DMS53 treated with DMSO at 0.1 percent for 48 hours (cell line): ENCODE data around the gene NUAK2.

ENCODE experiments used
- DNase-seq: peaks from one replicate; lab custom pipeline; 2025; ENCODE audit not compliant: unreplicated experiment; lab: John Stamatoyannopoulos, UW

NUAK2 gene

DNA sequence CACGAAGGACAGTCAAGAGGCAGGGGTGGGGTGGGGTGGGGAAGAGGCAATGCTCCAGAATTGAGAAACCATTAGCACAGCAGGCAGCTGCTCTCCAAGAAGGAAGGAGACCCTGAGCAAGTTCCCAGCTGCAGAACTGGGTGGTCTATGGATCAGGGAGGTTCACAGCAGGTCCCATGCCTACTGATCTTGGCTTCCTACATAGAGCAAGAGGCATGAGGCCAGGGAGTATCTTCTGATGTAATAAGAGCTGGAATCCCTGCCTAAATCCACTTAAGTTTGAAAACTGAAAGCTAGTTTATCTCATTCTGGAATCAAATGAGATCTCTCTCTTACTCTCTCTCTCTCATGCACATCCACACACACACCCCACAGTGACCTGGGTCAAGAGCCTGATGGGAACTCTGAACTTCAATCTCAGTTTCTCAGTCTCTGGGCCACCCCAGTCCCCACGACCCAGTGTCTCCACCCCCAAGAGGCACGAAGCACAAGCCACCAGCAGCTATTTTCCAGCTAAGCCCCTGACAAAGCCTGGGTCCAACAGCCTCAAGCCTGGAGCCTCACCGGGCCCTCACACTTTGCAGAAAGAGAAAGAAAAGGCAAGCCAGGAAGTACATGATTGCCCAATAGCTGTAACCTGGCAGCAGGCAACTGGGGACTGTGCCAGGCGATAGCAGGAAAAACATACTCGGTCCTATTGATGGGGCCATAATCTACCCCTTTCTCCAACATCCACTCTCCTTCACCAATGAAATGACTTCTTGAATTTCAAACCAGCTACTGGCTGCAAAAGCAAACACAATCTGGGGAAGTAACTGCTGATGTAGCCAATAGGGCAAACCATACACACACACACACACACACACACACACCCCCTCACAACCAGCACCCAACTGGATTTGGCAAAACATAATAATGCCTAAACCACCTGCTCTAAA is 2.2 kb downstream of the NUAK2 start:
- DNase-seq: peak; percentile 94

DNA sequence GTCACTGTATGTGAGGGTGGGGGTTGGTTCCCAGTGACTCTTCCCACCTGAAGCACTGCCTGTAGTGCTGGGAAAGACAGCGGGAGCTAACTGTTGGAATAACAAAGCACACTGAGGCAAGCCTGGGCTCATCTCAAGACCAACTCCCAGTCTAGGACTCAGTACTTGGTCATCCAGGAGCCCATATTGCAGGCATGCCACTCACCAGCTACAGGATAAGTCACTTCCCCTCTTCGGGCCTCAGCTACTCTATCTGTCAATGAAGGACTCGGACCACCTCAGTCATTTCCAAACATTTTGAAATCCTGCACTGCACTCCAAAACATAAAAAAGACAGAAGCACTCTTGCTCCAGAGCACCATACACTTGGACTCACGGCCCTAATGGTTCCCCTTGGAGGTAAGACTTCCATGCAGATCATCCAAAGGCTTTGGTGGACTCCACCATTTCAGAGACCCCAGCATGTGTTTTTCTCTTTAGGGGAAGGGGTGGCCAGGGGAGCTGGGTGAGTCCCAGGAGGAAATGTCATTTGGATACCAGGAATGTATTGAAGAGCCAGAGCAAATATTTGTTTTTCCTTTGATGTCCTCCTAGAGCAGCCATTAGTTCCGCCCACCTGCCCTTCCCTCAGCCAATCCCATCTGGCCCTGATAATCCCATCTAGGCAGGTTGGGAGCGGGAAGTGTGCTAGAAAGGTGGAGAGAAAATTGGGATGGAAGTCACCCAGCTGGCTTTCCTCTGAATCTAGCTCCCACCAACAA is 3.1 kb downstream of the NUAK2 start:
- DNase-seq: peak; percentile 98

DNA sequence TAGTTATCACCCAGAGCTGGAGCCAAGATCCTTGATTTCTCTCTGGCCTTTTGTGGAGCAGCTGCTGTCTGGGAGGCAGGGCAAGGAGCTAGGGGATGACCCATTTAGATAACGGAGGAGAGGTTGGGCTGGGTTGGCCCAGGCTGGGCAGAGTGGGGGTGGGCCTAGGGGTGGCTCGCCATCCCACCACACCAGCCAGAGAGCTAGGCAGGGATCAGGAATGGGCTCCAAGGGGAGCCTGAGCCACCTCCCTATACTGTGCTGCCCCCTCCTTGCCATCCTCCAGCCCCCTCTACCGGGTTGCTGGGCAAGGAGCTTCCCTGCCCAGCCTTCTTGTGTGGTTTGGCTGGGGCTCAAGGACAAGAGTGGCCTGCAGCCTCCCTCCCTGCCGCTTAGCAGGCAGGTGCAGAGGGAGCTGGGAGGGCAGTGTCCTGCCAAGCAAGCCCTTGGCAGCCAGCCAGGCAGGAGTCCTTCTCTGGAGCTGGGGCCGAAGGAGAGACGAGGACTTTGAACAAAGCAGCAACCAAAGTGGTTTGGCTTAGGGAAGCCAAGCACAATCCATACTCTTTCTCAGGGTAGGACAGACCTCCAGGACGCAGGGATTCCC is 4.1 kb downstream of the NUAK2 start:
- peak; percentile 98 for DNase-seq

DNA sequence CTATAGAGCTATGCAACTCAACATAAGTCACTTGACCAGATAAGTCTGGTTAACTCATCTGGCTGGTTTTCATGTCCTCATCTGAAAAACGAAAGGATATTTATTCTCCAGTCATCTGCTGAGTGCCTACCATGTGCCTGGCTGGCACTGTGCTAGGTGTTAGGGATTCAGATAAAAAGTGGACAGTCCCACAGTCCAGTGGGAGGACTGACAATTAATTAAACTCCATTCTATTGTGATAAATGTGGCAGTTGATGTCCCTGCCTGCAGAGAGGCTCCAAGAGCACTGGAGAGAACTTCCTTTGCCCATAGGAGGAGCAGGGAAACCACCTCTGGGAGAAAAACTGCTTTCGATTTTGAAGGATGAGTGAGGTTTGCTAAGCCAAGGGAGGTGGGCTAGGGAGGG is 5.4 kb downstream of the NUAK2 start:
- DNase-seq: peak; percentile 43

DNA sequence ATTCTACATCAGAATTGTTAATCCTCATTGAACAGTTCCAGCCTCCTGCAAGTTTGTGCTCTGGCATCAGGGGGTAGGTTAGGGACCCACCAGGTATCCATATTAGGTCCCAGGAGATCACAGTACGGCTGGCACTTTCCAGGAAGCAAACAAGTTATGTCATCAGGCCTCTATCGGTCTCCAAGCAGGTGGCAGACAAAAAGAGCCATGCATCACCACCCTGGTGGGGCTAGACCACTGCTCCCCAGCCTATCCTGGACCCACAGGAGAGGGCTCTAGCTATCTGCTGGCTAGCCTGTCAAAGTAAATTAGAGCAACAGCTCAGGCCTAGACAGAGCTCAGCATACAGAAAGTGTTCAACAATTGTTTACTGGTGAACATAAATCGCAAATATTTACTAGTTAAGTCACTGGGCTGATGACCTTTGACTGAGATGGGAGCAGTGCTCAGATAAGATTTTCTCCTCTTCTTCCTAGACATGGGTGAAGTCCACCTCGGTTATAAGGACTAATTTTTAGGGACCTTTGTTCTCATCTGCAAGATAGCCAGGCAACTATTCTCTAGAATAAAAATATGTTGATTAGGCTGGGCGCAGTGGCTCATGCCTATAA is 6.4 kb downstream of the NUAK2 start:
- DNase-seq: peak; percentile 19

DNA sequence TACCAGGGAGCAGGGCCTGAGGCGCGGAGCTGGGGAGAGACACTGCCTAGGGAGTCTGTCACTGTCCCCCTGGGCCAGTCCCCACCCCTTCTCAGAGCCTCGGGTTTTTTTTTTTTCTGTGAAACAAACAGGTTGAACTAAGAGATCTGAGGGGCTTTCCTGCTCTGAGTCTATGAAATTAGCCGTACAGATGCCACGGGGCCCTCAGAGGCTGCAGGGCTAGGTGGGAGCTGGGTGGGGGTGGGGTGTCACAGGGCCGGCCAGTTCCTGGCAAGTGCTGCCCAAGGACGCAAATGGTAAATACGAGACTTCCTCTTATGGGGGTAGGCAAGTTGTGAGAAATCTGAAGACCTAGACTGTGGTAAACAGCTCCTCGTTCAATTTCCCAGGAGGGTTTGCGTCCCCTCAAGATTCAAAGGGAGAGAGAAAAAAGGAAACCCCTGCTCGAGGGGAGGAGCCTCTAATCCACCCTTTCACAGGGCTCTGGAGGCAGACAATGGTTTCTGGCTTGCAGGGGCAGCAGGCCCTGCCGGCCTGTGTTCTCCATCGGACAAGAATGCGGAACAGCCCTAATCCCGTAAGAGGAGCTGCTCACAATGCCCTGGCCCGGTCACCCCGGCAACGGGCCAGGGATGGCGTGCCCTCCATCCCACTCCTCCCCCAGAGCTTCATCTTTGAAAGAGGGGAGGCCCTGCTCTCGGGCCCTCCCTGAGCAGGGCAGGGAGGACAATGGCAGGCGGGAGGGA is 7.8 kb downstream of the NUAK2 start:
- no peak for DNase-seq

DNA sequence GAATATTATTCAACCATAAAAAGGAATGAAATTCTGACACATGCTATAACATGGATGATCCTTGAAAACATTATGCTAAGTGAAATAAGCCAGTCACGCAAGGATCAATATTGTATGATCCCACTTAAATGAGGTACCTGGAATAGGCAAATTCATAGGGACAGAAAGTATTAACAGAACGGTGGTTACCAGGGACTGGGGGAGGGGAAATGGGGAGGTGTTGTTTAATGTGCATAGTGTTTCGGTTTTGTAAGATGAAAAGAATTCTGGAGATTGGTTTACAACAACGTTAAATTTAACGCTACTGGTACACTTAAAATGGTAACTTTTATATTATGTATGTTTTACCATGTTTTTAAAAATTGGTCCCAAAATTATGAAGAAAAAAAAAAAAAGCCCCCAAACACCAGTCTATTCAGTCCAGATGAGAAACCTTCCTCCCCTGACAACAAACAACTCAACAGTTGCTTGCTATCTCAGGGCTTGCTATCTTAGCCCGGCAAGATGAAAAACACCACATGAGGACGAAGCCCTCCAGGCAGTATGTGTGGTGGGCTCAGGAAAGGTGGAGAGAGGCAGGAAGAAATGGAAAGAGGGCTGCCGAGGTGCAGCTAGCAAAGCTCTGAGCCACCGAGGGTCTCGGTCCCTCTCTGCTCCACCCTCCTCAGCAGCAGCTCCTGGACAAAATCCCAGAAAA is 8.5 kb downstream of the NUAK2 start:
- no peak for DNase-seq

DNA sequence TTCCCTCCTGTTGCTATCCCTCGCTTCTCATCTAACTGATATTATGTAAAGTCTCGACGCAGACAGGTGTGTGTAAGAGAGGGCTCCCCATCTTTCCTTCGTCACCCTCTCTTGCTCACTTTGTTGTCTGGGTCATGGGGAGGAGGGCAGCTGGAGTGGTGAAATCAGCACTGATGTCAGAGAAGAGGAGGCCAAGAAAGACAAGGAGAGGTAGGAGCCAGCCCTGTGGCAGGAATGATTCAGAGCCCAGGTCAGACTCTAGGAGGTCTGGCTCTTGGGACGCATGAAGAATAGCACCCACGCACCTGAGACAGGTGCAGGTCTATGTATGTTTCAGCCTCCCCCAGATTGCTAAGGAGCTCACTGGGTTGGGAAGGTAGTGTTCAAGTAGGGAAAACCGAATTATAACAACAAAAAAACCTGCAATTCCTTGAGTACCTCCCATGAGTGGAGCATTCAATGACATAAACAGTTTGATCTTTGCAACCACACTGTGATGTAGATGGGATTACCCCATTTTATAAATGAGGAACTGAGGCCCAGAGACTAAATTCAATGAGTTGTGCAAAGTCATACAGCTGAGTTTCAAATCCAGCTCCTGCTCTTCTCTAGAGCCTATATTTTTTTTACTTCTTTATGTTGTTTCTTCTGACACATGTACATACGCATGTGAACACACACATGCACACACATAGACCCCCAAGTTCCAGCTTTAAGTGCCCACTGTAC is 10.4 kb downstream of the NUAK2 start:
- DNase-seq: no peak

DNA sequence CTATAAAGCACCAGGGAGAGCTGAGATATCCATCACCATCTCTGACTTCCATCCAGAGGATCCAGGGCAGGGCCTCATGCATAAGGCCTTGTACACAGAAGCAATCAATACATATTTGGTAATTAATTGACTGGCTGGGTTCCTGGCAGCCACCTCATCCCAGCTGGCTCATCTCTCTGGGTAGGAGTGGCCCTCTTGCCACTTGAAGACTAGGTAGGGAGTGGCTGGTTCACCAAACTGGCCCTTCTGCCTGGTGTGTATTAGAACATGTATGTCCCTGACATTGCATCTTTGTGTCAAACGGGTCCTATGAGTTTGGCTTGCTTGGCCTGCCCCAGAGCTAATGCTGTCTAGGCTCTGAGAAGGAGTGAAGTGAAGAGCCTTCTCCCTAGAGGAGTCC is 11.8 kb downstream of the NUAK2 start:
- no peak for DNase-seq

DNA sequence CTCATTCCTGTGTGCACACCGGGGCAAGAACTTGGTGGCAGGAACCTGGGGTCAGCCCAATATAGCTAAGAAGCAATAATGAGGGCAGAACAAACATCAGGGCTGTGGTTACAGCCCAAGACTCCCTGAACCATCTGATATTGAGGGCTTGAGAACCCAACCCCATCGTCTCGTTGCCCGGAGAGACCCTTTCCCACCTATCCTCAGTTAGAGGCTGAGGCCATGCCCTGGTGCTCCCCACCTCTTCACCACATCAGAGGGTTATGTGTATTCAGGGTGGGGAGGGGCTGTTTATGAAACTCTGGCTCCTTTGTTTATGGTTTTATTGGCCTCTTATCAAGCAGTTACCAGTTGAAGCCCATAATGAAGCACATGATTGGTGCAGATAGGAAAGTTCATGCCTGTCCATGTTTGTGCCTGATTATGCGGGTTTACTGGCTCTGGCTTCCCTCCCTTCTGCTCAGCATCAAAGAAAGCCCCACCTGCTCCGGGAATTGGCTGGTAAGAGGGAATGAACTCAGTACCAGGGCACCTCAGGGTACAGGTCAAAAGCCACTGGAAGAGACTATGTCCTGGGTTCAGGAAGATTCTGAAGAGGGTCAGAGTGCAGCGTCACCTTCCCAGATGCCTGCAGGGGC is 14.5 kb downstream of the NUAK2 start:
- no peak for DNase-seq

DNA sequence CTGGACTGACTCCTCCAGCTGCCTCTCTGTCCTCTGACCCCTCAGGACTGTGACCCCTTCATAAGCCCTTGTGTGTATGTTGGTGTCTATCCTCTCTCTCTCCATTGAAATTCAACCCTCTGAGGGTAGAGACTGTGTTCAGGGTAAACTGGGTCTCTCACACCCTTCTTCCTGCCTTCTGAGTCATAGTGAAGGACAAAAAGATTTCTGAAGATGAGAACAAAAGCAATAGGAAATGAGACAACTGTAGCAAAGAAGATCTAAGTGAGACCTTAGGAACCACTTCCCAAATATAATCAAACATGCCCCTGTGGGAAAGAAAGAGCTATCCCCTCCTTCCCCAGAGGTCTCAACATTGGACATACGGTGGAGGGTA is 16.9 kb downstream of the NUAK2 start:
- DNase-seq: no peak

DNA sequence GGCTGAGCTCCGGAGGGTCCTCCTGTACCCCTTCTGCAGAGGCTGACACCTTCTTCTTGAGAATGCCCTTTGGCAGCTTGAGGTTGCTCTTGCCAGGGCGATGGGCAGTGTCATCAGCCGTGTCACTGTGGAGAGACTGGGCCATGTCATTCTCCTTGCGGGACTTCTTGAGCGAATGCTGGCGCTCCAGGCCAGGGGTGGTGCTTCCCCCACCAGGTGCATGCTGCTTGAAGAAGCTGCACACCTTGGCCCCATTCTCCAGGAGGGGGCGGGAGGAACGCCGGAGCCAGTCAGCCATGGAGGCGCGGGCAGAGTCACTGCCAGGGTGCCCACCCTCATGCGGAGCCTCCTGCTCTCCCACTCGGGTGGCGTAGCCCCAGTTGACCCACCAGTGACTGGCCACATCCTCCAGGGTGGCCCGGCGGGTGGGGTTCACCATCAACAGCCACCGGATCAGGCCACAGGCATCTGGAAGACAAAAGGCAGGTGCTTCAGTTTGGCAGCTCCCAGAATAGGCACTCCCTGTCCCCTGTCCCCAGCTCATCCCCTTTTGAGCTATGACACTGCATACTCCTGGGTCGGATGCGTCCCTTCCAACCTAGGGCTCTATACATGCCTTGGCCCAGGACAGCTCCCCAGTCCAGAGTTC is 17.4 kb downstream of the NUAK2 start:
- no peak for DNase-seq

DNA sequence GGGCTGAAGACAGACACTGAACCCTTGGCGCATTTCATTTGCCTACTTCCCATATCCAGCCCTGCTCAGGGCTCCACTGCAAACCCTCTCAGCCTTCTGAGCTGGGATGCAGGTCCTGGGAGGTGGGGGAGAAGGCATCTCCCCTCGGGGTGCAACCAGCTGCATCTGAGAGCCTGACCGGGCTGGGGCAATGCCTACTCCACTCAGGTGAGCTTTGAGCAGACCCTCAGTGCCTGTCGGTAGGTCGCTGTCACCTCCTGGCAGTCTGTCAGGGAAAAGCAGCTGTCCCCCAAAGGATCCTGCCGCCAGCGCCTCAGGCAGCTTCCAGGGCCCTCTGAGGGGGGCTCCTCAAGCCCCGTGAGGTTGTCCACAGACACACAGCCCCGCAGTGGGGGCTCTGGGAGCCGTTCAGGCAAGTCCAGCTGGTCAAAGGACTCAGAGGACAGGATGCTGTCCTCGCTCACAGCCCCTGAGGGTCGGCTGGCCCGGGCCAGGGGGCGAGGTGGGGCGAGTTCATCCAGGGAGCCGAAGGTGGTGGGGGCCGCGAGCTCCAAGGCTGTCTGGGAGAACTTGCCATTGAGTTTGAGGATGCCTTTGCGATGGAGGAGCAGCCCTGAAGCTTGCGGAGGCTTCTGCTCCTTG is 18.2 kb downstream of the NUAK2 start:
- DNase-seq: no peak

DNA sequence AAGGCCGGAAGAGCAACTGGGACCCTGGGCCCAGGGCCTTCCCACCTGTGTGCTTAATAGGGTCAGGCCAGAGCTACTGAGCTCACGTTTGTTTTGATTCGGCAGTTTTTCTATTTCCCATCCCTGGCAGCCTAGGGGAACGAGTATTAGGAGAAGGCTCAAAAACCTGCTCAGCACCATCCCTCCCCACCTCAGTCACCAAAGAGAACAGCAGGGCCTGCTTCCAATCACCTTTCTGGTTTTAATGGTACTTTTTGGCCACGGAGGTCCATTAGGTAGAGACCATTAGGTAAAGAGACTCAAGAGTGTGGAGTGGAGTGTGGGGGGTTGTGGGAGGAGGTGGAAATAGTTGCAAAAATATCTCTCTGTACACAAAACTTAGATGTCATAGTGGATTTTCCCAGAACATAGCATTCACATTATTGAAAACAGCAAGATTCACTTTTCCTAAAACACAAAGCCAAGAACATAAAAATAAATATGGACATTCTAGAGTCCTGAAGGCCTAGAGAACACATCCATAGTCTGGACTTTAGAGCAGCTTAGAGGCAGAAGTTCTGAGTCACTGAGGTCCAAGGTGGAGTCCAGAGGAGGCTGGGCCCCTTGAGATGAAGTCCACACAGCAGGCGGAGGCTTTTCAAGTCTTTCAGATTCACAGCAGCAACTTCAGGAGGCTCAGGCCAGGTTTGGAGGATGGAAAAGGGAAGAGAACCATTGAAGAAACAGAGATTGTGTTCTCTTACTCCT is 19.5 kb downstream of the NUAK2 start:
- peak; percentile 47 for DNase-seq

DNA sequence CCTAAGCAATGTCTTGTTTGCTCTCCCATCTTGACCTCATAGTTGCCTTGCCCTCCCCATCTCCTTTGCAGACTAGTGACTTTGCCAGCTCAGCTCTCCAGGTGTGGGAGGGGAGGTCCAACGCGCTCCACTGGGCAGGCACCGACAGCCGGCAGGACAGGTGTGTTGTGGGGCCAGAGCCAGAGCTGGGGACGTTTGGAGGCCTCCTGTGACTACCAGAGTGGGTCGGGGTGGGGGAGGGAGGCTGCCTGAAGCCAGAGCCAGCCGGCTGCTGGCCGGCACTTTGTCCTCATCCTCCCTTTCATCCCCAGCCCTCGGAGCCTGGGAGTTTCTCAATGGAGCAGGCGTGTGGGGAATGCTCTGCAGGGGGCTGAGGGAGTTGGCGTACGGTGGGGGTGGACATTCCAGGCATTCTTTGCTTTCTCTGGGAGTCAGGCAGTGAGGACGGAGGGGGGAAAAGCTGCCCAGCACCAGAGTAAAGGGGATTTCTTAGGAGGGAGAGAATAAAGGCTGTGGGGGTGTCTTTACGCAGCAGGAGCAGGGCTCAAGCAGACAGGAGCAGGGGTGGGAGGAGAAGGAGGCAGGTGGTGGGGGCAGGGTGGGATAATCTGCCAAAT is 20.2 kb downstream of the NUAK2 start:
- peak; percentile 98 for DNase-seq

DNA sequence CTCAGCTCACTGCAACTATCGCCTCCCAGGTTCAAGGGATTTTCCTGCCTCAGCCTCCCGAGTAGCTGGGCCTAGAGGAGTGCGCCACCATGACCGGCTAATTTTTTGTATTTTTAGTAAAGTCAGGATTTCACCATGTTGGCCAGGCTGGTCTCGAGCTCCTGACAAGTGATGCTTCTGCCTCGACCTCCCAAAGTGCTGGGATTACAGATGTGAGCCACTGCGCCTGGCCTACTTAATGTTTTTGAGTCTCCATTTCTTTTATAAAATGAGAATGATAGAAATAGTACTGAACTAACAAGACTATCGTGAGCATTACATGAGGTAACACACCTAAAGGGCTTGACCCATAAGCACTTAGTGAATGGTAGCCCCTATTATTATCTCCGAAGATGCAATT is 21.4 kb downstream of the NUAK2 start:
- no peak for DNase-seq
